Panc1 (cell line): Measurements from ENCODE around the gene ZNF593OS. TPM values are rescaled to one million over a fixed set of nuclear protein-coding genes. Genes with fewer than 3 reads are reported as not detected.

Experiments used
- ATAC-seq: fragments of 200-7000 bp; cut with Tn5 transposase; 2 replicates; pipeline ENCODE4 v1.9.1; 2020; ENCODE audit warnings: mild to moderate bottlenecking, moderate library complexity
- BruUV-seq: library from RNA; stranded (reverse); fragments of 400-500 nt; replicated peaks from 2 replicates; lab custom pipeline; 2021; lab: Mats Ljungman, UMichigan
- CTCF ChIA-PET: fragments of 300-600 bp; sonication (Branson Sonifier 250); formaldehyde crosslinking; loops from one replicate; lab custom pipeline; 2022; ENCODE audit warnings: antibody characterized with exemption; lab: Charles Lee
- POLR2A ChIA-PET: fragments of 300-600 bp; sonication (Branson Sonifier 250); formaldehyde crosslinking; loops from one replicate; lab custom pipeline; 2022; ENCODE audit warnings: antibody characterized with exemption; lab: Charles Lee
- DNase-seq: peaks from one replicate; pipeline ENCODE4 v3.0.0-alpha.2; 2010; ENCODE audit warnings: low read depth, low spot score
- H3K27ac ChIP-seq: 2 replicates; pipeline ENCODE4 v1.5.1; 2011; ENCODE audit warnings: mild to moderate bottlenecking, low read length, inconsistent platforms
- H3K27me3 ChIP-seq: fragments of 200-500 bp; sonication (Bioruptor generic); 2 replicates; pipeline ENCODE4 v1.6.0; 2014; ENCODE audit warnings: low read length, inconsistent platforms; ENCODE audit not compliant: control insufficient read depth, insufficient read depth
- H3K36me3 ChIP-seq: fragments of 200-500 bp; sonication (Bioruptor generic); 2 replicates; pipeline ENCODE4 v1.5.1; 2014; ENCODE audit warnings: inconsistent platforms, mild to moderate bottlenecking, low read length, moderate library complexity; ENCODE audit not compliant: control insufficient read depth, insufficient read depth
- H3K4me1 ChIP-seq: 2 replicates; pipeline ENCODE4 v1.5.1; 2011; ENCODE audit warnings: inconsistent platforms, mild to moderate bottlenecking, low read length, moderate library complexity; ENCODE audit not compliant: control insufficient read depth, insufficient read depth
- H3K4me3 ChIP-seq, 2 experiments: 2 replicates each; pipeline ENCODE4 v1.5.1; 2011 to 2012; ENCODE audit warnings: low read depth in 2 of 2, low read length in 2 of 2, mild to moderate bottlenecking in 2 of 2, inconsistent platforms in 1 of 2, moderate library complexity in 1 of 2
- H3K9me3 ChIP-seq: fragments of 200-500 bp; sonication (Bioruptor generic); 2 replicates; pipeline ENCODE4 v1.5.1; 2014; ENCODE audit warnings: low read depth, mild to moderate bottlenecking, inconsistent platforms, low read length, moderate library complexity; ENCODE audit not compliant: control insufficient read depth, insufficient read depth
- POLR2AphosphoS5 ChIP-seq: IDR thresholded peaks from 2 replicates; pipeline ENCODE4 v1.6.1; 2012; ENCODE audit warnings: mild to moderate bottlenecking, low read depth, low read length, moderate library complexity
- SIN3A ChIP-seq: IDR thresholded peaks from 2 replicates; pipeline ENCODE4 v1.6.1; 2012; ENCODE audit warnings: low read depth, mild to moderate bottlenecking, low read length, moderate library complexity, borderline replicate concordance; ENCODE audit not compliant: insufficient read depth
- TCF7L2 ChIP-seq: IDR thresholded peaks from 2 replicates; pipeline ENCODE4 v1.6.1; 2011; ENCODE audit warnings: mild to moderate bottlenecking, low read depth, low read length, inconsistent platforms
- in situ Hi-C: cut with HindIII; loops from 2 replicates; pipeline ENCODE4 v1.10.0; 2016; ENCODE audit warnings: low sequenced_read_pairs, low pct_unique_long_range_greater_than_20kb
- intact Hi-C: fragments of 100-400 bp; cut with micrococcal nuclease; formaldehyde crosslinking; loops from one replicate; pipeline ENCODE4 v1.10.0; 2022; ENCODE audit not compliant: unreplicated experiment
- total RNA-seq: library from RNA; stranded (reverse); gene quantifications from one replicate; pipeline ENCODE4 v1.2.1, GENCODE V29; 2021; ENCODE audit not compliant: unreplicated experiment
- TF ChIP-seq, protein P1 (sequence below), 2 experiments: IDR thresholded peaks; 2 replicates each; pipeline ENCODE4 v1.6.1; 2011 to 2012; ENCODE audit warnings: low read depth in 2 of 2, control low read depth in 1 of 2, low read length in 1 of 2, mild to moderate bottlenecking in 1 of 2, moderate library complexity in 1 of 2; ENCODE audit not compliant: insufficient read depth in 1 of 2
- TF ChIP-seq, protein P2 (sequence below): fragments of 450-650 bp; IDR thresholded peaks from 2 replicates; pipeline ENCODE4 v1.5.1; 2017; ENCODE audit warnings: mild to moderate bottlenecking

The ZNF593OS gene
- total RNA-seq, 1 experiment from 2014 or later, result not detected

DNA sequence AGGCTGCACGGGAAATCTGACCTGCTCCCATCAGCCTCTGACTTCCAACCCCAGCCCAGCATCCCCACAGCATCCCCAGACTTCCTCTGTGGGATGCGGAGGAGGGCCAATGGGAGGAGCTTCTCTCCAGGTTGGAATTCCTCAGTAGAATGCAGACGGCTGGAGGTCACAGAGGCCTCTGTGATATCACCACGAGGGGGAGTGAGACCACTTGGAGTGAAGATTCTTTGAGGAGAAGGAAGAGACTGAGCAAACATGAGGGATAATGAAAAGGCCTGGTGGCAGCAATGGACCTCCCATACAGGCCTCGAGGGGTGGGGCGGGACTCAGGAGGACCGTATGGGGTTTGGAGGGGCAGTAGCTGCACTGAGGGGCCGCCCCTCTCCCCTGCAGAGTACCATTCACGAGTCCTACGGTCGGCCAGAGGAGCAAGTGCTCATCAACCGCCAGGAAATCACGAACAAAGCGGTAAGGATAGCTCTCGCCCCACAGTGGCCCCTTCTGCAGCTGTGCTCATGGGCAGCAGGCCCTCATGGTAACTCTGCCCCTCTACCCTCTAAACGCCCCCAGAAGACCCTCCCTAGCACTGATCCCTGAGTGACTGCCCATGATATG is 18.8 kb upstream of the ZNF593OS start, which contains the start of gene CATSPER4:
Gene CATSPER4 (plus strand): TSS at position 230 of the 615 bp plus-strand sequence. CDS start 26 bp downstream, at position 256.
- Histone ChIP-seq H3K9me3 (no peaks in the 10 kb centered on the region), H3K27ac (no peak within 1 kb of the TSS), H3K36me3 (no peaks in the 10 kb centered on the region), H3K4me3 (no peak within 1 kb of the TSS), H3K4me1 (no peaks in the 10 kb centered on the region), H3K27me3 (no peaks in the 10 kb centered on the region)
- ATAC-seq, result peak; percentile 66
- no peak for TF ChIP-seq TCF7L2
- TF ChIP-seq, protein P1, sequence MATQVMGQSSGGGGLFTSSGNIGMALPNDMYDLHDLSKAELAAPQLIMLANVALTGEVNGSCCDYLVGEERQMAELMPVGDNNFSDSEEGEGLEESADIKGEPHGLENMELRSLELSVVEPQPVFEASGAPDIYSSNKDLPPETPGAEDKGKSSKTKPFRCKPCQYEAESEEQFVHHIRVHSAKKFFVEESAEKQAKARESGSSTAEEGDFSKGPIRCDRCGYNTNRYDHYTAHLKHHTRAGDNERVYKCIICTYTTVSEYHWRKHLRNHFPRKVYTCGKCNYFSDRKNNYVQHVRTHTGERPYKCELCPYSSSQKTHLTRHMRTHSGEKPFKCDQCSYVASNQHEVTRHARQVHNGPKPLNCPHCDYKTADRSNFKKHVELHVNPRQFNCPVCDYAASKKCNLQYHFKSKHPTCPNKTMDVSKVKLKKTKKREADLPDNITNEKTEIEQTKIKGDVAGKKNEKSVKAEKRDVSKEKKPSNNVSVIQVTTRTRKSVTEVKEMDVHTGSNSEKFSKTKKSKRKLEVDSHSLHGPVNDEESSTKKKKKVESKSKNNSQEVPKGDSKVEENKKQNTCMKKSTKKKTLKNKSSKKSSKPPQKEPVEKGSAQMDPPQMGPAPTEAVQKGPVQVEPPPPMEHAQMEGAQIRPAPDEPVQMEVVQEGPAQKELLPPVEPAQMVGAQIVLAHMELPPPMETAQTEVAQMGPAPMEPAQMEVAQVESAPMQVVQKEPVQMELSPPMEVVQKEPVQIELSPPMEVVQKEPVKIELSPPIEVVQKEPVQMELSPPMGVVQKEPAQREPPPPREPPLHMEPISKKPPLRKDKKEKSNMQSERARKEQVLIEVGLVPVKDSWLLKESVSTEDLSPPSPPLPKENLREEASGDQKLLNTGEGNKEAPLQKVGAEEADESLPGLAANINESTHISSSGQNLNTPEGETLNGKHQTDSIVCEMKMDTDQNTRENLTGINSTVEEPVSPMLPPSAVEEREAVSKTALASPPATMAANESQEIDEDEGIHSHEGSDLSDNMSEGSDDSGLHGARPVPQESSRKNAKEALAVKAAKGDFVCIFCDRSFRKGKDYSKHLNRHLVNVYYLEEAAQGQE (IDR thresholded peaks at IDR 0.05; ENCODE audit: insufficient read depth in 1 of 2, low read depth in 2 of 2, low read length in 1 of 2), result no peak
- TF ChIP-seq SIN3A, result no peak
- TF ChIP-seq, protein P2, sequence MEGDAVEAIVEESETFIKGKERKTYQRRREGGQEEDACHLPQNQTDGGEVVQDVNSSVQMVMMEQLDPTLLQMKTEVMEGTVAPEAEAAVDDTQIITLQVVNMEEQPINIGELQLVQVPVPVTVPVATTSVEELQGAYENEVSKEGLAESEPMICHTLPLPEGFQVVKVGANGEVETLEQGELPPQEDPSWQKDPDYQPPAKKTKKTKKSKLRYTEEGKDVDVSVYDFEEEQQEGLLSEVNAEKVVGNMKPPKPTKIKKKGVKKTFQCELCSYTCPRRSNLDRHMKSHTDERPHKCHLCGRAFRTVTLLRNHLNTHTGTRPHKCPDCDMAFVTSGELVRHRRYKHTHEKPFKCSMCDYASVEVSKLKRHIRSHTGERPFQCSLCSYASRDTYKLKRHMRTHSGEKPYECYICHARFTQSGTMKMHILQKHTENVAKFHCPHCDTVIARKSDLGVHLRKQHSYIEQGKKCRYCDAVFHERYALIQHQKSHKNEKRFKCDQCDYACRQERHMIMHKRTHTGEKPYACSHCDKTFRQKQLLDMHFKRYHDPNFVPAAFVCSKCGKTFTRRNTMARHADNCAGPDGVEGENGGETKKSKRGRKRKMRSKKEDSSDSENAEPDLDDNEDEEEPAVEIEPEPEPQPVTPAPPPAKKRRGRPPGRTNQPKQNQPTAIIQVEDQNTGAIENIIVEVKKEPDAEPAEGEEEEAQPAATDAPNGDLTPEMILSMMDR, result no peak
- no peak for TF ChIP-seq POLR2AphosphoS5
- DNase-seq, result no peak
- intact Hi-C loops, result no loop called here
- ChIA-PET CTCF (interaction anchor here (2.5 kb wide), 1 partner anchor 43 kb away, joined by 10 read pairs; the partner anchor contains the start of gene CEP85), POLR2A (no interaction called here)
- BruUV-seq, result no TSS peak
- in situ Hi-C loops, result no loop called here

DNA sequence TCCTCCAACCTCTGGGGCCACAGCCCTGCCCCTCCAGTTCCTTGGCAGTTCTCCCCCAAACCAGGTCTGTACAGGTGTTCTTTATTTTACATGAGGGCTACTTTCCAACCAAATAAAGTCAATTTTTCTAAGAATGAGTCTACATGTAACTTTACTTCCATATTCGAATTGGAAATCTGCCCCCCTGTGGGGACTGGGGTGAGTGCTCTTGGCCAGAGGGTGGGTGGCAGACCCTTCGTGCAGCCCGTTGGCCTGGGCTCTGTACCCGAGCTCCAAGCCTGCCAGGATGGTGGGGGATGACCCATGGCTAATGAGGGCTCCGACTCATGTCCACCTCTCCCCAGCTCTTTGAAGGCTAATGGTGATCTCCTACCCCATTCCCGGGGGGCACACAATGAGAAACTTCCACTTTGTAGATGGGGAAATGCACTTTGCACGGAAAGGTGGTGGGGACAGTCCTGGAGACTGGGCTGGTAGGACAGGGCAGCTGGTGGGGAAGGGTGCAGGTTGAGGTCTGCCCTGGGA is 18.2 kb upstream of the ZNF593OS start:
- TF ChIP-seq TCF7L2 (no peak), SIN3A (no peak), POLR2AphosphoS5 (no peak)
- TF ChIP-seq, protein P1 (IDR thresholded peaks at IDR 0.05; ENCODE audit: insufficient read depth in 1 of 2, low read depth in 2 of 2, low read length in 1 of 2), result no peak
- TF ChIP-seq, protein P2, result no peak
- POLR2A ChIA-PET, result no interaction called here
- Histone ChIP-seq H3K9me3 (no peaks in the 10 kb centered on the region), H3K27me3 (no peaks in the 10 kb centered on the region), H3K4me3 (no peak overlapping the region), H3K4me1 (no peaks in the 10 kb centered on the region), H3K36me3 (no peaks in the 10 kb centered on the region), H3K27ac (no peak overlapping the region)
- ATAC-seq (no peak), DNase-seq (no peak)
- no TSS peak for BruUV-seq
- intact Hi-C loops (no loop called here), in situ Hi-C loops (no loop called here)
- CTCF ChIA-PET, result interaction anchor here (2.5 kb wide), 1 partner anchor 44 kb away, joined by 10 read pairs; the partner anchor contains the start of gene CEP85
